ENCODE measurements around the gene PRPH2. TPM values are rescaled to one million over a fixed set of nuclear protein-coding genes. Genes with fewer than 3 reads are reported as not detected.
"Not testable (repeated sequence)": the region's sequence is repeated elsewhere in the genome, so short reads cannot be mapped to it uniquely, and the experiment has no call there.

PRPH2 gene
- total and polyA plus RNA-seq, 2 donors = 1.1 to 5.1 TPM

DNA sequence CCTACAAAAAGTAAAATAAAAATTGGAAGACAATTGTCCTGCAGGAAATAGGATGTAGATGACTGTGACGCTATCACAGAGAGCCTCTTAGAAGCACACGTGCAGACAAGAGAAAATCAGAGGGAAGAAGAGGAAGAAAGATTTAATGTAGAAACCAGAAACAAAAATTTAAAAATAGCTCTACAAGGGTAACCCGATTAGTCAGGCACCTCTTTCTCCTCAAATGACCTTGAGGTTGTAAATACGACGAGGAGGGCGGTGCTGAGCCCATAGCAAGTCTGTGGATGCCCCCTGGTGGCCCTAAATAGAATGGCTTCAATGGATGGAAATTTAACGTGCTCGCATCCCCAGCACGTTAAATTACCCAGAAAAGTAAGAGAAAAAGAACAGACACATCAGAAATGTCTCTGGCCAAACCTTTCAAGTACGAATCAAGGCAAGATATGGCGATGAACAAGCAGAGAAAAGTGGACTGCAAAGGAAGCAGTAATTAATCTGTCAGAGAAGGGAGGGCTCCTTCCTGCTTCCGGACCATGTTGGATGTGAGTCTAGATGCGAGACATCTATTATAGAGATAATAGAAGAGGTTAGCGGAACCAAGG lies 4.2 kb upstream of the PRPH2 start:
- Histone ChIP-seq H3K4me1 (ENCODE audit: insufficient read depth) (no peaks in the 10 kb centered on the region), H3K4me3 (ENCODE audit: low read depth, low read length) (peak overlapping the region; percentile 49), H3K36me3 (ENCODE audit: insufficient read depth) (no peaks in the 10 kb centered on the region), H3K27ac (ENCODE audit: low read depth) (peak overlapping the region; percentile 53)
- DNase-seq (ENCODE audit: extremely low spot score) = peak; percentile 69
- 1% methylated on average over 14 of the region's 14 CpGs for WGBS

DNA sequence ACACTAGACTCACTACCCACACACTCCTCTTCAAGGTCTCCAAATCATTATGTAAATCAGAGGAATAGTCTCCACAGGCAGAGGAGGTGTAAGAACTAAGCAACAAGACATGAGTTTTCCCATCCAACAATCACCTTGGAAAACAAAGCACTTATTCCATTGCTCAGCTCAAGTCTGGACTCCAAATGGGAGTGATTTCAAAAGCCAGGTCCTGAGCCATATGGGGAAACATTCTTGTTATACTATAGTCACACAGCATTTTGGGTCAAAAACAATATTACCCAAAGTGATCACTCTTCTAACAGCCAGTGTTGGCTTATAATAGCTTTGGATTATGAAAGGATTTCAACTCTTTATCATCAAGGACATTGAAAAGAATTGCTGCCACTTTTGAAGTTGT lies 3.6 kb upstream of the PRPH2 start:
- no peak overlapping the region for H3K4me3 ChIP-seq (ENCODE audit: low read depth, low read length)
- H3K36me3 ChIP-seq (ENCODE audit: insufficient read depth) = no peaks in the 10 kb centered on the region
- no peak overlapping the region for H3K27ac ChIP-seq (ENCODE audit: low read depth)
- DNase-seq (ENCODE audit: extremely low spot score) = no peak
- H3K4me1 ChIP-seq (ENCODE audit: insufficient read depth) = no peaks in the 10 kb centered on the region

GRCh38 chr6:42724825-42725224 lies 2.4 kb upstream of the PRPH2 start:
- Histone ChIP-seq H3K36me3 (ENCODE audit: insufficient read depth) (no peaks in the 10 kb centered on the region), H3K4me3 (ENCODE audit: low read depth, low read length) (no peak overlapping the region), H3K4me1 (ENCODE audit: insufficient read depth) (no peaks in the 10 kb centered on the region), H3K27ac (ENCODE audit: low read depth) (no peak overlapping the region)
- no peak for DNase-seq (ENCODE audit: extremely low spot score)

DNA sequence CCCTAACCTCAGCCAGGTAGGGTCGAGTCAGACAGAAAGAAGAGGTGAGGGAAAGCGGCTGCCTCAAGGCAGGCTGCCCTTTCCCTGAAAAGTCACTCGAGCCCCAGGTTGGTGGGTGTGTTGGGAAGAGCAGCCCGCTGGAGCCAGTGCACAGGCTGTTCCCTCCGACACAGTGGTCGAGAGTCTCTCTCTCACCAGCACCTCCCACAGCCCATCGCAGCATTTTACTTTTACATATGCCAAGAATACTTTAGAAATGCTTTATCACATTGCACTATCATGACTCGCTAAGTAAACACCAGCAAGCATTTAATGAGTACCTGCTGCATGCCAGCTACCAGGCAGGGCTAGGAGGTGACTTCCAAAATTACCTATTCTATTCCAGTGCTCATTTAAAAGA lies 1.7 kb downstream of the PRPH2 start:
- 78% methylated on average over 8 of the region's 8 CpGs for WGBS

DNA sequence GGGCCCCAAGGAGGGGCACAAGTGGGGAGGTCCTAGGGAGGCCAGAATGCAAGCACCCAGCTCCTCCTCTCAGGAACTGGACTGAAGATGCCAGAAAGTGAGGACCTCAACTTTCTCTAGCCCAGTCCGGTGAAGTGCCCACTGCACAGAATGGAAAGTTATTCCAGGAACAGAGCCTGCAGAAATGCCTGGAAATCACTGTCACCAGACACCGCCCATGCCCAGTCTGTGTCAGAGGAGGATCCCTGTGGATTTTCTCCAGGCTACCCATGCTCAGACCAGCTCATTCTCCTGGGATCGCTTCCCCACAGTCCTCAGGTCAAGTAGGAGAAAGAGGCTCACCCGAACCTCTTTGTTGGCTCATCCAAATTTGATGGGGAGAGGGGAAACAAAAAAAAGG lies 6.5 kb downstream of the PRPH2 start:
- no peak for DNase-seq (ENCODE audit: extremely low spot score)
- Histone ChIP-seq H3K4me1 (ENCODE audit: insufficient read depth) (no peaks in the 10 kb centered on the region), H3K27ac (ENCODE audit: low read depth) (no peak overlapping the region), H3K4me3 (ENCODE audit: low read depth, low read length) (no peak overlapping the region), H3K36me3 (ENCODE audit: insufficient read depth) (no peaks in the 10 kb centered on the region)
- WGBS = 87% methylated on average over 4 of the region's 4 CpGs

More for the DNA sequence above, 1.7 kb downstream of the PRPH2 start:
- Histone ChIP-seq H3K4me1 (ENCODE audit: insufficient read depth) (no peaks in the 10 kb centered on the region), H3K27ac (ENCODE audit: low read depth) (no peak overlapping the region), H3K36me3 (ENCODE audit: insufficient read depth) (no peaks in the 10 kb centered on the region), H3K4me3 (ENCODE audit: low read depth, low read length) (no peak overlapping the region)
- no peak for DNase-seq (ENCODE audit: extremely low spot score)

DNA sequence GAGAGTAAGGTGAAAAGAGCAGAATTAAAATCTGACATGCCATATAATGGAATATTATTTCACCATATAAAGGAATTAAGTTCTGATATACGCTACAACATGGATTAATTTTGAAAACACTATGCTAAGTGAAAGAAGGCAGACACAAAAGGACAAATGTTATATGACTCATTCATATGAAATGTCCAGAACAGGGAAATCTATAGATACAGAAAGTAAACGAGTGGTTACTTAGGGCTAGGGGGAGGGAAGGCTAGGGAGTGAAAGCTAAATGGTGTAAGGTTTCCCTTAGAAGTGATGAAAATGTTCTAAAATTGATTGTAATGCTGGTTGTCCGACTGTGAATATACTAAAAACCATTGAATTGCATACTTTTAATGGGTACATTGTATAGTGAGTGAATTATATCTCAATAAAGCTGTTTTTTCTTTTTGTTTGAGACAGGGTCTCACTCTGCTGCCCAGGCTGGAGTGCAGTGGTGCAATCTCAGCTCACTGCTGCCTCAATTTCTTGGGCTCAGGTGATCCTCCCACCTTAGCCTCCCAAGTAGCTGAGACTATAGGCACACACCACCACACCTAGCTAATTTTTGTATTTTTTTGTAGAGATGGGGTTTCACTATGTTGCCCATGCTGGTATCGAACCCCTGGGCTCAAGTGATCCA lies 8.2 kb downstream of the PRPH2 start:
- Histone ChIP-seq H3K4me3 (ENCODE audit: low read depth, low read length) (no peak overlapping the region), H3K36me3 (ENCODE audit: insufficient read depth) (no peaks in the 10 kb centered on the region), H3K4me1 (ENCODE audit: insufficient read depth) (no peaks in the 10 kb centered on the region), H3K27ac (ENCODE audit: low read depth) (no peak overlapping the region)
- DNase-seq (ENCODE audit: extremely low spot score) = no peak
- 68% methylated on average over 4 of the region's 4 CpGs for WGBS

DNA sequence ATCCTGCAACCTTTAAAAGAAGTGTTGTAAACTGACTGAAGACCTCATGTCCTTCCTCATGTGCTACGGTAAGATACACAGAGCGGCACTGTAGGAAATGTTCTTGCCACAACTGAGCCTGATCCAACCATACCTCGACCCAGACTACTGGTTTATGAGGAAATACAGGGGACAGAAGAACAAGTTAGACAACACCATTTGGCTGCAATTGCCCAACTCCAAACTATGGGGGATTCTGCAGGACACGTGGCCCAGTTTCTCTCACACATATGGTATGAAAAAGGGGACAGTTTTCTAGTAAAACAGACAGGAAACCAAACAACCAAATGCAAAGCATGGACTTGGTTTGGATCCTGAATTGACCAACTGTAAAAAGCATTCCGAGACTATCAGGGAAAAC lies 10.5 kb downstream of the PRPH2 start:
- 92% methylated on average over 5 of the region's 5 CpGs for WGBS
- Histone ChIP-seq H3K4me1 (ENCODE audit: insufficient read depth) (no peaks in the 10 kb centered on the region), H3K4me3 (ENCODE audit: low read depth, low read length) (no peak overlapping the region), H3K27ac (ENCODE audit: low read depth) (no peak overlapping the region), H3K36me3 (ENCODE audit: insufficient read depth) (no peaks in the 10 kb centered on the region)
- no peak for DNase-seq (ENCODE audit: extremely low spot score)

DNA sequence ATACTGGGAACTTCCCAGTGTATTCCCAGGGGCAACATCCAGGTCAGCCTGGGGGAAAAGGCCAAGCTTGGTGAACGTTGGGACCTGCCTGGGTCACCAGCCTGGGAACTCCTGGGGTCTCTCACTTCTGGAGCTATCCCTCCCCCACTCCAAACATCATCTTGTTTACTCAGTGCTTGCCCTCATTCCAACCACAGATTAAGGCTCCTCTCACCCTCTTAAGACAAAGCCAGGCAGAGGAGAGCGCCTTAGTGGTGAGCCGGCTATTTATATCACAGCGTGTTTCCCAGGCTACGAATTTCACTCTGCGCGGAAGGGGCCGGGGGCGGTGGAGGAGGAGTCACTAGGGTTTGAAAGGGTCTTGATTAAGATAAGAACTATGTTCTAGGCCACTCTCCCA lies 12.1 kb downstream of the PRPH2 start:
- no peaks in the 10 kb centered on the region for H3K4me1 ChIP-seq (ENCODE audit: insufficient read depth)
- no peaks in the 10 kb centered on the region for H3K36me3 ChIP-seq (ENCODE audit: insufficient read depth)
- 24% methylated on average over 9 of the region's 9 CpGs for WGBS
- H3K27ac ChIP-seq (ENCODE audit: low read depth) = no peak overlapping the region
- no peak for DNase-seq (ENCODE audit: extremely low spot score)
- no peak overlapping the region for H3K4me3 ChIP-seq (ENCODE audit: low read depth, low read length)

DNA sequence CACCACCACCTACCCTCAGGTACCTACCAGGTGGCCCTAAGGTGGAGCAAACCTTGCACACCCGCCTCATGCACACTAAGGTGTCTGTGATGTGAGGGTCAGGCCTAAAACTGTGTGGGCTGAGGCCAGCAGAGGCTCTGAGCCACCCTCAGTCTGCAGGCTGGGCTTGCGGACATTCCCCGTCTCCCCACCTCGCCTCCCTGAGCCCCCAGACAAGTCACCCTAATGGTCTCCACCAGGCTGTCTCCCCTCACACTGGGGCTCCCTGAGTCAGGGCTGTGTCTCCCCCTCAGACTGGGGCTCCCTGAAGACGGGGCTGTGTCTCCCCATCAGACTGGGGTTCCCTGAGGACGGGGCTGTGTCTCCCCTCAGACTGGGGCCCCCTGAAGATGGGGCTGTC lies 12.5 kb downstream of the PRPH2 start:
- Histone ChIP-seq H3K4me1 (ENCODE audit: insufficient read depth) (no peaks in the 10 kb centered on the region), H3K4me3 (ENCODE audit: low read depth, low read length) (no peak overlapping the region), H3K27ac (ENCODE audit: low read depth) (no peak overlapping the region), H3K36me3 (ENCODE audit: insufficient read depth) (no peaks in the 10 kb centered on the region)
- no peak for DNase-seq (ENCODE audit: extremely low spot score)
- WGBS = 90% methylated on average over 6 of the region's 6 CpGs

DNA sequence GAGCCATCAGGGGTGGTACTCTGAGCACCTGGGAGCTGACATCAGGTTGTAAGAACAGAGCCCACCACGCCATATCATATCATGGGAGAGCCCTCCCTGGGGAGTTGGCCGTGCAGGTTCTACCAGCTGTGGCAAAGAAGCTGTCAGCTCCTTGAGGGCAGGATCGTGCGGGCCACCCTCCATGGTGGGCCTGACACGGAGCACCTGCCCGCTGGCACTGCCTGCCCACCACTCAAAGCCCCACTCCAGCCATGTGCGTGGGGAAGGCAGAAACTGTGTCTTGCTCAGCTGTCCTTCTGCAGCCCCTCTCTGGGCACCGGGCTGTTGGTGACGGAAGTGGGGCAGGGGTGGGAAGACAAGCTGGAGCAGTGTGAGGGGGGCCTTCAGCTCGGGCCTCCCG lies 14.3 kb downstream of the PRPH2 start:
- WGBS = 93% methylated on average over 11 of the region's 11 CpGs
- no peak for DNase-seq (ENCODE audit: extremely low spot score)
- Histone ChIP-seq H3K4me1 (ENCODE audit: insufficient read depth) (no peaks in the 10 kb centered on the region), H3K27ac (ENCODE audit: low read depth) (no peak overlapping the region), H3K4me3 (ENCODE audit: low read depth, low read length) (no peak overlapping the region), H3K36me3 (ENCODE audit: insufficient read depth) (no peaks in the 10 kb centered on the region)

DNA sequence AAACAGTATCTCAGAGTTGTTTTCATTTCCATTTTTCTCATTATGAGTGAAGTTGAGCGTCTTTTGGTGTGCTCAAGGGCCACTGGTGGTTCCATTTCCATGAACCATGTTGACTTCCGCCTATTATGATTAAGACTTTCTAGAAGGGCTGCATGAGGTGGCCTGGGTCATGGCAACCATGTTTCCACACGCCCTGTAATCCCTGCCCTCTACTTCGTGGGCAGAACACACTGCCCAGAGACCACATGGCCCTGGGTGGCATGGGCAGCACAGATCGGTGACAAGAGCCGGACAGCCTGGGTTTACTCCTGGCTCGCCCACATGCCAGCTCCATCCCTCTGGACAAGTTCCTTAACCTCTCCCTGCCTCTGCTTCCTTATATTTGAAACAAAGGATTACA lies 14.8 kb downstream of the PRPH2 start:
- no peak for DNase-seq (ENCODE audit: extremely low spot score)
- Histone ChIP-seq H3K27ac (ENCODE audit: low read depth) (no peak overlapping the region), H3K36me3 (ENCODE audit: insufficient read depth) (no peaks in the 10 kb centered on the region), H3K4me3 (ENCODE audit: low read depth, low read length) (no peak overlapping the region), H3K4me1 (ENCODE audit: insufficient read depth) (no peaks in the 10 kb centered on the region)
- WGBS = 92% methylated on average over 7 of the region's 7 CpGs

DNA sequence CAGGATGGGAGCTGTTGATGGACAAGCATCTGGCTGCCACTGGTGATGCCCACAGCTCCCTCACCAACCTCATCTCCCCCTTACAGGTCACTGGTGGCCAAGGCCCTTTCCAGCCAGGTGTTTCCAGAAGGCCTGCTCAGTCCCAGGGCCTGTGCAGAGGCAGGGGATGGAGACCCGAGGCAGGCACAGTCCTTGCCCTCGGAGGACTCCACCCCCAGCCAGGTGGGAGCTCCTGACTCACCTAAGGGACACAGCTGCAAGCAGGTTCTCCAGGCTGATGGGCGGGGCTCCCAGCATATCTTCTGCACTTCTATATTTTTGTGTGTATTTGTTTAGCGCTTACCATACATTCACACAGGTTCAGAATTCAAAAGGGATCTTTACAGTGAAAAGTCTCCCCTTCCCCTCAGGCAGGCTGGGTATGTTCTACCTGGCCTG lies 17.4 kb downstream of the PRPH2 start:
- WGBS = 83% methylated on average over 4 of the region's 4 CpGs
- no peaks in the 10 kb centered on the region for H3K36me3 ChIP-seq (ENCODE audit: insufficient read depth)
- H3K27ac ChIP-seq (ENCODE audit: low read depth) = no peak overlapping the region
- H3K4me3 ChIP-seq (ENCODE audit: low read depth, low read length) = no peak overlapping the region
- no peaks in the 10 kb centered on the region for H3K4me1 ChIP-seq (ENCODE audit: insufficient read depth)
- DNase-seq (ENCODE audit: extremely low spot score) = no peak

GRCh38 chr6:42704251-42704936 lies 18.0 kb downstream of the PRPH2 start:
- Histone ChIP-seq H3K4me3 (ENCODE audit: low read depth, low read length) (no peak overlapping the region), H3K36me3 (ENCODE audit: insufficient read depth) (no peaks in the 10 kb centered on the region), H3K4me1 (ENCODE audit: insufficient read depth) (no peaks in the 10 kb centered on the region), H3K27ac (ENCODE audit: low read depth) (no peak overlapping the region)
- 35% methylated on average over 24 of the region's 24 CpGs for WGBS
- DNase-seq (ENCODE audit: extremely low spot score) = peak; percentile 46

DNA sequence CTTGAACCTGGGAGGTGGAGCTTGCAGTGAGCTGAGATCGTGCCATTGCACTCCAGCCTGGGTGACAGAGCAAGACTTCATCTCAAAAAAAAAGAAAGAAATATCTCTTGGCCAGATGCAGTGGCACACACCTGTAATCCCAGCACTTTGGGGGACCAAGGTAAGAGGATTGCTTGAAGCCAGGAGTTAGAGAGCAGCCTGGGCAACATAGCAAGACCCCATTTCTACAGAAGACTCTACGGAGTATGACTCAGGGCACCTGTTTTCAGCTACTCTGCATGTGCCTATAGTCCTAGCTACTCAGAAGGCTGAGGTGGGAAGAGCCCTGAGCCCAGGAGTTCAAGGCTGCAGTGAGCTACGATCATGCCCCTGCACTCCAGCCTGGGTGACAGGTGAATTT lies 19.6 kb downstream of the PRPH2 start:
- 91% methylated on average over 3 of the region's 3 CpGs for WGBS

More for the DNA sequence above, 19.6 kb downstream of the PRPH2 start:
- H3K36me3 ChIP-seq (ENCODE audit: insufficient read depth); H3K4me3 ChIP-seq (ENCODE audit: low read depth, low read length); H3K4me1 ChIP-seq (ENCODE audit: insufficient read depth); DNase-seq (ENCODE audit: extremely low spot score); H3K27ac ChIP-seq (ENCODE audit: low read depth): not testable (repeated sequence)
